Mononuclear cell (primary cell): ENCODE results near the gene ZNF385A. TPM values are rescaled to one million over a fixed set of nuclear protein-coding genes. Genes with fewer than 3 reads are reported as not detected.

Source experiments
- H3K27me3 ChIP-seq: 2 replicates; pipeline ENCODE4 v1.6.0; 2011; ENCODE audit warnings: low read length, control low read depth; ENCODE audit not compliant: insufficient read depth
- H3K4me1 ChIP-seq: 2 replicates; pipeline ENCODE4 v1.5.1; 2011; ENCODE audit warnings: mild to moderate bottlenecking, low read length, control low read depth; ENCODE audit not compliant: insufficient read depth
- H3K4me3 ChIP-seq: 2 replicates; pipeline ENCODE4 v1.5.1; 2011; ENCODE audit warnings: mild to moderate bottlenecking, low read length, moderate library complexity
- H3K9me3 ChIP-seq: 2 replicates; pipeline ENCODE4 v1.5.1; 2011; ENCODE audit warnings: low read depth, mild to moderate bottlenecking, control low read depth, low read length
- total RNA-seq: library from RNA; depleted of rRNA; stranded (reverse); fragments of >200 nt; gene quantifications from one replicate; pipeline ENCODE4 v1.2.3, GENCODE V29; 2012

Gene ZNF385A
- total RNA-seq, 1 donor, result 30.4 TPM

DNA sequence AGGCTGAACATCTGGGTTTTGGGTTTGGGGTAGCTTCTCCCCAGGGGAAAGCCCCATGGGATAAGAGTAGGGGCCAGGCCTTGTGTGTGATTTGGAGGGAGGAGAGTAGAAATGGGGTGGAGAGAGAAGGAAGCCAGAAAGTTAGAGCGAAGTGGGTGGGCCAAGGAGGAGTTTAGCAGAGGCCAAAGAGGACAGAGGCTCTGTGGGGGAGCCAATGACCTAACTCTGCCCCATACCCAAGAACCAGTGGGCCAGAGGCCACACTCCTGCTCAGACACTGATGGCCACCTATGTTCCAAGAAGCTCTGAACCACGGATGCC lies 9.3 kb downstream of the ZNF385A start:
- Histone ChIP-seq H3K9me3 (no peaks in the 10 kb centered on the region), H3K4me3 (no peak overlapping the region), H3K27me3 (no peaks in the 10 kb centered on the region), H3K4me1 (peaks cover 20% of the 10 kb centered on the region)

DNA sequence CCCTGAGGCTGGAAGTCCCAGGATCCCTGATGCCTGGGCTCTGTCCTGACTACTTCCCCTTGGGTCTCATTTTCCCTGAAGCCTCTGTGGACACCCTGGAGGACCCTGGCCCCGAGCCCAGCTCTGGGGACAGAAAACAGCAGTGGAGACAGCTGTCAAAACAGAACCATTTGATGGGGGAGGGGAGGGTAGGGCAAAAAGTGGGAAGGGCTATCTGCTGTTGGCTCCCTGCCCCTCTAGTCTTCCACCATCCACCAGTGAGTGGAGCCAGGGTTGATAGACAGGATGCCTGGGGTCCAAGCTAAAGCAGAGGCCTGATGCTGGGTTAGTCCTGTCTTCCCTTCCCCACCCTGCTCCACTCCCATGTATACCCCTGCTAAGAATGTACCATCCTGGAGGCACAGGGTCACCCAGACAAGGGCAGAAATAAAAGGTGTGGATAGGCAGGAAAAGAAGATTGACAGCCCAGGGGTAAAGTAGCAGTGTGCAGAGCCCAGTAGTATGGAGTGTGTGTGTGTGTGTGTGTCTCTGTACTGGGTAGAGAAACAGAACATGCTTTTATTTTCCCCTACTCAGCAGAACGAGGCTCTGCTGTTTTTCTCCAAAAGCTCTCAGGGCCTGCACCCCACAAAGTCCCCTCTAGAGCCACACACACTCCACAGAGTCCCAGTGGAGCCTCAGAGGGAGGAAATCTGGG lies 9.8 kb downstream of the ZNF385A start:
- Histone ChIP-seq H3K9me3 (no peaks in the 10 kb centered on the region), H3K27me3 (no peaks in the 10 kb centered on the region), H3K4me3 (no peak overlapping the region), H3K4me1 (peaks cover 15% of the 10 kb centered on the region)

DNA sequence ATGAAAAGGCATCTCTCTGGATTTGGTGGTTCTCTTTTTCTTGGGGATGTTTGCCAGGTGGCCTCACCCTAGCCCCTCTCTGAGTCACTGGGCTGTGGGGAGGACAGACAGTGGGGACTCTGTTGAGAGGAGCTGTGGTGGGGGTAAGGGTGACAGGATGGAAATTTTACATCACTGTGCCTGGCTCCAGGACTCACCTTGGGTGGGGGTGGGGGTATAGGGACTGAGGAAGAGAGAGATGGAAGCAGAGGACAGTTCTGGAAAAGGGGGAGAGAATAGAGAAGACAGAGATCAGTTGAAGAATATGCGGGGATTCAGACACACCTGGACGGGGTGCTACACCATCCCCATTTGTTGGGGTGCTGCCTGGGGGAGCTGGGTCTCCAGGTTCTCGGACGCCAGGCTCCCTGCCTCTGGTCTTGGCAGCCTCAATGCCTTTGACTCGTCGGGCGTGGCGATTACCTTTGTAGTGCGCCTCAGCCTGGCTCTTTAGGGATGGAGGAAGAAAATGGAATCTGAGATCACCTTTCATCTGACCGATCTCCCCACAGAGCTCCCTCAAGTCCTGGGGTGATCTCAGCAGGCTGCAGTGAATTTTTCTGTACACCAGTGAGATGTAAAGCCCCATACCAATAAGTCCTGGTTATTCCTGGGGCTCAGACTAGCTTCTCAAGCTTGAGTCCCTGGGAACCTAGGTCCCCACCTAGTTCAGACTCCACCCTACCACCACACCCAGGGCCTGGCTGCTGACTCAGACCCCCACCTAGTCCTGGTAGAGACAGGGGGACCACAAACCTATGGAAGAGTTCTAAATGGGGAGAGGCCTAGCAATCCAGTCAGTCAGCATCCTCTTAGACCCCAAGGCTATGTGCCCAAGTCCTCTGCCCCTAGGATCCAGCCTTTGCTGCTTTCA lies 10.6 kb downstream of the ZNF385A start:
- Histone ChIP-seq H3K27me3 (no peaks in the 10 kb centered on the region), H3K9me3 (no peaks in the 10 kb centered on the region), H3K4me1 (peaks cover 17% of the 10 kb centered on the region), H3K4me3 (no peak overlapping the region)

DNA sequence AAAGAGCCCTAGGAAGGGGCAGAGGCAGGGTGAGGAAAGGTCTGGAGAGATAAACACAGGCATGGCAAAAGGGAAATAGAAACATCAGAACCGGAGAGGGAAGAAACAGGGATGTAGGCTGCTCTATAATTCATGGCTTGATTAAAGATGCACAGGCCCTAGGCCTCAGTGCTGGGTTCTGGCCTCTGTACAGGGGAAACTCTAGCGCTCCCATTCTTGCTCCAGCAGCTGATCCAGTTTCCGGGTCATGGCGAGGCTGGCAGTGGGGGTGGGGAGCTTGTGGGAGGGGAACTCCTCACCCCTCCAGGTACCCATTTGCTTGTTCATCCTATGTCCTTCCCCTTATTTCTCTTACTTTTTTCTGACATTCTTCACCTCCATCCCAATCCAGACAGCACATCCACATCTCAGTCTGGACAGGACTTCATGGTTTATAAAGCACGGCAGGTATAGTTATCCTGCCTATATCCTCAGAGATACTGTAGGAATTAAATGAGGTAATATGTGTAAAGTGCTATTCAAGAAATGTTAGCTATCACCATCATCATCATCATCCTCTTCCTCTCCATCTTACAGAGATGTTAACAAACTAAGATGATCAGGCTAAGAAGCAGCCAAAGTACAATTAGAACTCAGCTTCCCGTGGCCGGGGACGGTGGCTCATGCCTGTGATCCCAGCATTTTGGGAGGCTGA lies 12.3 kb downstream of the ZNF385A start:
- H3K4me3 ChIP-seq, result no peak overlapping the region
- H3K4me1 ChIP-seq, result peaks cover 30% of the 10 kb centered on the region
- no peaks in the 10 kb centered on the region for H3K27me3 ChIP-seq
- H3K9me3 ChIP-seq, result no peaks in the 10 kb centered on the region

DNA sequence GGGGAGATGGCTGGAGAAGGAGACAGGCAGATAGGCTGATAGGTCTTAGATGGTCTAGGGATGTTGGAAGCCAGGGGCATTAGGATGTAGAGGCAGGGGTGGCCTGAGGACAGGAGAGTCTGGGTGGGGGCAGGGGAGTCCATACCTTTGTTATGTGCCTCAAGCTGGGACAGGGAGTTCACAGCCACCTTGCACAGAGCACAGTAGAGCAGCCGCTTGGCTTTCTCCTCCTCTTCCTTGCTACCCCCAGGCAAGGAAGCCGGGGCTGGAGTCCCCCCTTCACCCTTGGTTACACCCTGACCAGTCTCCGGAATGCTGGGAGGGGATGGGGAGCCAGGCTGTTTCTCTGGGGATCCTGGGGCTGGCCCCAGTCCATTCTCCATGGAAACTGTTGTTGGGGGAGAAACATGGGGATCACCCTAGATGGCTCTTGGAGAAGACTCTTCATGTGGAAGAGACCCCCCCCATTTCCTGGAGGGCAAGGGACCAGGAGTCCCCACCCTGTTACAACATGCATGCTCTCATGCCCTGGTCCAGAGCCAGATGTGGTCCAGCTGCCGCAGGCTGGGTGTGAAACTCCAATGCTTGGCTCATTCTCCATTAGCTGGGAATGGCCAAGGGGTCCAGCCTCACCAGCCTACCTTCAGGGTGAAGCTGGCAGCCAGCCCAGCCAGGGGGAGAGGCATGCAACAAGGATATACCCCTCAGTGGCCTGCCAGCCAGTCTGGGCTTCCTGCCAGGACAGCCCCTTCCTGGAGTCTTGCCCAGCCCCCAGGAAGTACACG lies 13.0 kb downstream of the ZNF385A start:
- Histone ChIP-seq H3K4me1 (peaks cover 30% of the 10 kb centered on the region), H3K4me3 (no peak overlapping the region), H3K27me3 (no peaks in the 10 kb centered on the region), H3K9me3 (no peaks in the 10 kb centered on the region)

DNA sequence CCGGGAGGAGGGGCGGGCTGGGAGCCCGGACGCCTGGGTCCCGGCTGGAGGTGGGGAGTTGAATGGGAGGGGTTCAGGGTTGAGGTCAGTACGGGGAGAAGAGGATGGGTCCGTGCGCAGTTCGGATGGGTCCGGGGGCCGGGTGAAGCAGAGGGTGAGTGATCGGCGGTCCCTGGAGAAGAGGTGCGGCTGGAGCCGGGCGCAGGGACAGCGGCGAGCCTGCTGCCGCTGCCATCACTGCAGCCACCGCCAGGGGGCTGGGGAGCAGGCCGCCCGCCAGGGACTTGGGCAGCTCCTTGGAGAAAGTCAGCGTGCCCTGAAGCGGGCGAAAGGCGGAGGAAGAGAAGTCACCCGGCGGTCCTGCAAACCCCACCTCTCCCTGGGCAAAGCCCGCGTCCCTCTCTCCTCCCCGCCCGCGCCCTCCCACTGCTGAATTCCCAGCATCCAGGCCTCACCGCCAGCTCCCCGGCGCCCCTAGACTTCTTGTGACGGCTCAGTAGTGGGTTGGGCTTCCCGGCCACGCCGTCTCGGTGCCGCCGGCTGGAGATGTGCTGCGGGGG lies 14.3 kb downstream of the ZNF385A start:
- no peaks in the 10 kb centered on the region for H3K27me3 ChIP-seq
- H3K9me3 ChIP-seq, result no peaks in the 10 kb centered on the region
- no peak overlapping the region for H3K4me3 ChIP-seq
- H3K4me1 ChIP-seq, result peaks cover 31% of the 10 kb centered on the region

DNA sequence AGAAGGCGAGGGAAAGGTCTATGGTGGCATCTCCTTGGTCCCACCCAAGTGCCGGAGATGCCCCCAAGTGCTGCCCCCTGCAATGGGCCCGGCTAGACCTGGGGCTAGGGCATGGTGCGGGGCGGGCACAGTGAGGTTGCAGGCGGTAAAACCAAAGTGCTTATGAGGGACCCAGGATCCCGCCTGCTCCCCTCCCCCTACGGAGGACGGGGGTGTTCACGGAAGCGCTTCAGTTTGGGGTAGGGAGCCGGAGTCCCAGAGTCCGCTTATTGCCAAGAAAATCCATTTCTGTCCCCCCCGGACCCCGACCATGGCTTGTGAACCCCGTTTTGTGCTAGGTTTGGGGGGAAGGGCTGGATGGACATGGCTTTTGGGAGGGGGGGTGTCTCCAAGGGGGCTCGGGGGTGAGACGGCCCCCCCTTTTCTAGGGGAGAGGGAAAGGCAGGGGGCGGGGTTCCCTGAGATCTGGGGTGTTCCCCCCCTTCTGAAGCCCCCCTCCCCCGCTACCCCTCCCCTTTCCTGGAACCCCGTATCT lies 14.9 kb downstream of the ZNF385A start:
- H3K9me3 ChIP-seq, result no peaks in the 10 kb centered on the region
- peaks cover 37% of the 10 kb centered on the region for H3K4me1 ChIP-seq
- no peaks in the 10 kb centered on the region for H3K27me3 ChIP-seq
- H3K4me3 ChIP-seq, result no peak overlapping the region

DNA sequence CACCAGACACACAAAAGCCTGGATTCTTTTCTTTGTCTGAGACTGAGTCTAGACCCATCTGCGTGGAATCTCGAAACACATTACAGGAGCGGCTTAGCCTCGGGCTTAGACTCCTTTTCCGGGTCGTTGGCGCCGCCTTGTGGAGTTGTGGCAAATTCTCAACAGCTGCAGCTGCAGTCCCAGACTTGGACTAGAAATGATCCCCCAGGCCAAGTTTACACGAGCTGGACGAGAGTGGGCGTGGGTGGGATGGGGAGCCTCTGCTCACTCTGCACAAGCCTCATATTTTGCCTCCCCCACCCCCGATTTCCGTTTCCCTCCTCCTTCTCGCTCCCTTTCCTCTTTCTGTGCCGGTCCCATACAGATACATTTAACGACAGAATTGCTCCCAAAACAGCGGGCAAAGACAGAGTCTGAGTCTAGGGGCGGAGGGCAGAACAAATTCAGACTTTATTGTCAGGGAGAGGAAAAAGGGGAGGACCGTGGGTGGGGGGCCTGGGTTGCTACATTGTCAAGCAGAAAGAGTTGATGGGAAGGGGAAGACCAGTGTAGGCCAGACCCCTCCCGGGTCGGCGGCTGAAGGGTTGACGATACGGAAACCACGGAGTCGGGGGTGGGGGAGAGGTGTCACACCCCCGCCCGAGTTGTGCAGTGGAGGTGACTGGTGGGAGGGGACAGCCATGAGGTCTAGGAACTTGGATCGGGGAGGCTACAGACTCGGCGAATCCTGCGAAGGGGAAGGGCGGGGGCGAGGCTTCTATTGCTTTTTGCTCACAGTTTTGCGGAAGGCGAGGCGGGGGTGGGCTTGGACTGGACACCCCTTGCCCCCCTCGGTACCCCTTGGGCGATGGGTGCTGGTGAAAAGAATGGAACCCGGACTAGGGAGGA lies 15.6 kb downstream of the ZNF385A start:
- Histone ChIP-seq H3K4me1 (peaks cover 44% of the 10 kb centered on the region), H3K9me3 (no peaks in the 10 kb centered on the region), H3K27me3 (no peaks in the 10 kb centered on the region), H3K4me3 (no peak overlapping the region)

DNA sequence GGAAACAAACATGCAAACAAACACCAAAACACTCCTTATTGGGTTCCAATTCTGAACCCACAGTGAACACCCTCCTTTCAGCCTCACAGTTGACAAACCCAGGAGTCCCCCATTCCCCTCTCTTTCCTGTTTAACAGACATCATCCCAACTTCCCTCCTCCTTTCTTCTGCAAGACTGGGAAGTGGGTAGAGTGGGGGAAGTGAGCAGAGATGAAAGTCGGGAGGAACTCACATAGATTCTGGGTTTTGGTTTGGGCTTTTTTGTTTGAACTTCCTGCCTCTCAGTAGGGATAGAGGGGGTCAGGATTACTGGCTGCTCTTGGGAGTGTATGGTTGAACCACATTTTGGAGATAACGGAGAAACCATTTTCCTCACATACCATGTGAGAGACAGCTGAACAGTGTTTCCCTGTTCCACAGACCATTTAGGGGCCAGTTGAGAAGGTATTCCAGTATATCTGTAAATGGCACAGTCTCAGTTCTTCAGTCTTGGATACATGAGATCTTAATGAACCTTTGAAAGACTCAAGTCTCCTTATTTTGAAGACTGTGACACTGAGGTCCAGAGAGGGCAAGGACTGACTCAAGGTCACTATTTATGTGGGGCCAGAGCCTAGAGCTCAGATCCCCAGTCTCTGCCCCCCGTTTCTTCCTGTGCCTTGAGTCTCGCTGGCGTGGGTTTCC lies 16.4 kb downstream of the ZNF385A start:
- H3K4me3 ChIP-seq, result no peak overlapping the region
- H3K4me1 ChIP-seq, result peaks cover 52% of the 10 kb centered on the region
- H3K27me3 ChIP-seq, result no peaks in the 10 kb centered on the region
- H3K9me3 ChIP-seq, result no peaks in the 10 kb centered on the region

DNA sequence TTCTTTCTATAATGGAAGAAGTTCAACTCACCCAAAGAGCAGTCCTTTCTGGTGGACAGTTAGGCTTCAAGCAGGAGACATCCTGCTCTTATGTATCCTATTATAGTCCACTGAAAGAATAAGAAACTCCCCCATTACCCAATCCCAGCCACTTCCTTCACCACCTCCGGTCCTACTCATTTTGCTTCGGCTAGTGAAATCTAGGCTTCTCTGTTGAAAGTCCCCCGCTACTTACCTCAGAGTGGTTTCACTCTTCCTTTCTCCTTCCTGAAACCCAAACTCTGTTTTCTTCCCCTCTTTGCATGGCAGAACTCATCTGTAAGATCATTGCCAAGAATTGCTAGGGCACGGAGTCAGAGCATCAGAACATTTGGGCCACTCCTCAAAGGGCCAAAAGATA lies 20.1 kb downstream of the ZNF385A start, which contains the start of gene GPR84:
GPR84 (minus strand) TSS at position 74 of the 400 bp plus-strand sequence. CDS start 635 bp downstream, outside the sequence.
- H3K9me3 ChIP-seq, result no peaks in the 10 kb centered on the region
- H3K27me3 ChIP-seq, result no peaks in the 10 kb centered on the region
- H3K4me3 ChIP-seq, result peak within 1 kb of the TSS; percentile 7
- peaks cover 77% of the 10 kb centered on the region for H3K4me1 ChIP-seq

DNA sequence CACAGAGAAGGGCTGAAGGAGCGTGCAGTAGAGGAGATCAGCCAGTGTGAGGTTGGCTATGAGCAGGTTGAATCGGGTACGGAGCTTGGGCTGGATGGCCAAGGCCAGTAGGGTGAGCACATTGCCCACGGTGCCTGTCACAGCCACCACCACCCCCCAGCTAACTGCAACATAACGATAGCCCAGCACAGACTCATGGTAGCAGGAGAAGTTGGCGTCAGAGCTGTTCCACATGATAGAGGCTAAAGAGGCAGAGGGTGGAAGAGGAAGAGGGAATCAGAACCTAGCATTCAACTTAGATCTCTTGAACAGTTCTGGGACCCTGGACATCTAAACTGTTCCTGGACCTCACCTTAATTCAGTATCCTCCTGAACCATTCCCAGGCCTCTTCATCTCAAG lies 20.9 kb downstream of the ZNF385A start:
- H3K9me3 ChIP-seq, result no peaks in the 10 kb centered on the region
- no peaks in the 10 kb centered on the region for H3K27me3 ChIP-seq
- peak overlapping the region; percentile 7 for H3K4me3 ChIP-seq
- H3K4me1 ChIP-seq, result peaks cover 71% of the 10 kb centered on the region

DNA sequence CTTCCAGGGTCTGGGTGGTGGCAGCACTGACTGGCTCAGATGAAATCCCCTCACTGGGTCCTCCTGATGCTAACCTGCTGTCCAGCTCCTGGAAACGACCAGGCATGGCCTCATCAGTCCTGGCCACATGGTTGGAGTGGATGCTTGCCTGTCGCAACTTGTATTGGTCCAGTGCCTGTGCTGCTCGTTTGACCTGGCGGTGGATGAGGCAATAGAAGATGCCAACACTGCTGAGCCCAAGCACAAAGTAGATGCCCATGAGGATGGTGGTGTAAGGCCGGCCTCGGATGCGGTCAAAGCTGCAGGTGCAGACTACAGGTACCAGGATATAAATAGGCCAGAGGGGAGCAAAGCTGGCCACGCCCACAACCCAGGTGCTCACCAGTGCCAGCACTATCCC lies 21.5 kb downstream of the ZNF385A start:
- Histone ChIP-seq H3K27me3 (no peaks in the 10 kb centered on the region), H3K4me3 (no peak overlapping the region), H3K4me1 (peaks cover 71% of the 10 kb centered on the region), H3K9me3 (no peaks in the 10 kb centered on the region)
